Naive B cell (primary cell): ENCODE results near the gene CCDC60. TPM values are rescaled to one million over a fixed set of nuclear protein-coding genes. Genes with fewer than 3 reads are reported as not detected.

Experiments used
- ATAC-seq, 2 donors: fragments of 150-1000 bp; cut with Tn5 transposase; 2 replicates each; pipeline ENCODE4 v1.10.0; 2021; ENCODE audit warnings: low read depth in 2 of 2, mild to moderate bottlenecking in 2 of 2, moderate library complexity in 2 of 2
- DNase-seq: peaks from one replicate; pipeline ENCODE4 v3.0.0; 2022
- H3K27ac Mint-ChIP-seq, 6 donors: one replicate each; pipeline ENCODE4 v1.8.0; 2020 to 2022; ENCODE audit warnings: mild to moderate bottlenecking in 6 of 6, mixed read lengths in 6 of 6, moderate library complexity in 5 of 6, inconsistent platforms in 2 of 6
- H3K27me3 Mint-ChIP-seq, 3 donors: one replicate each; pipeline ENCODE4 v1.8.0; 2021 to 2022; ENCODE audit warnings: mixed read lengths in 3 of 3, mild to moderate bottlenecking in 1 of 3
- H3K36me3 Mint-ChIP-seq, 2 donors: one replicate each; pipeline ENCODE4 v1.8.0; 2020 to 2022; ENCODE audit warnings: mixed read lengths in 2 of 2, inconsistent platforms in 1 of 2, mild to moderate bottlenecking in 1 of 2
- H3K4me1 Mint-ChIP-seq, 3 donors: one replicate each; pipeline ENCODE4 v1.8.0; 2020 to 2022; ENCODE audit warnings: mixed read lengths in 3 of 3, inconsistent platforms in 1 of 3, mild to moderate bottlenecking in 1 of 3, moderate library complexity in 1 of 3
- H3K4me3 Mint-ChIP-seq, 8 donors: one replicate each; pipeline ENCODE4 v1.8.0; 2020 to 2022; ENCODE audit warnings: mild to moderate bottlenecking in 8 of 8, mixed read lengths in 8 of 8, moderate library complexity in 8 of 8, inconsistent platforms in 2 of 8
- H3K9me3 Mint-ChIP-seq, 7 donors: one replicate each; pipeline ENCODE4 v1.8.0; 2020 to 2022; ENCODE audit warnings: mixed read lengths in 7 of 7, mild to moderate bottlenecking in 5 of 7, inconsistent platforms in 2 of 7, moderate library complexity in 1 of 7
- polyA plus RNA-seq, 6 donors: library from polyadenylated mRNA; unstranded; fragments of 300-500 nt; fragmentation: Illumina TruSeq; gene quantifications; one replicate each; pipeline ENCODE4 v1.2.3, GENCODE V29; 2021; ENCODE audit warnings: low read depth in 6 of 6

CCDC60 gene, protein sequence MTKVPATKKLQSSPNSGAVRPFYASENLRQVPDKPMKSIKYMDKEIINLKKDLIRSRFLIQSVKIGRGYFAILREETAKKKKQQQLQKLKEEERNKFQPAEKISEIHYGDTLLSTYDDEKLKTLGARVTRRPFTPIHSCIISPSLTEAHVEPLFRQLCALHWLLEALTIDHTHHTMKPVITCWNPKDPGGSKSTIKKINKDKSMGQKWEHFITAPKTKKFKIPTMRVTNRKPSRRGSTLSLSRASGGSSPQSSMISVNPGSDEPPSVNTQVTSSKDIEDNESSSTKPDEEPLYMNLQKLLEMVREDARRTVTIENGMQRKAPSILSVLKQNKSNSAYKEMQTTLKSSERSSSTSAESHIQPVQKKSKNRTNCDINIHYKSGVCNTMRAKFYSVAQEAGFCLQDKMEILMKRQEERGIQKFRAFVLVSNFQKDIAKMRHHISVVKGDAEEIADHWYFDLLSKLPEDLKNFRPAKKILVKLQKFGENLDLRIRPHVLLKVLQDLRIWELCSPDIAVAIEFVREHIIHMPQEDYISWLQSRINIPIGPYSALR
- polyA plus RNA-seq: not detected

DNA sequence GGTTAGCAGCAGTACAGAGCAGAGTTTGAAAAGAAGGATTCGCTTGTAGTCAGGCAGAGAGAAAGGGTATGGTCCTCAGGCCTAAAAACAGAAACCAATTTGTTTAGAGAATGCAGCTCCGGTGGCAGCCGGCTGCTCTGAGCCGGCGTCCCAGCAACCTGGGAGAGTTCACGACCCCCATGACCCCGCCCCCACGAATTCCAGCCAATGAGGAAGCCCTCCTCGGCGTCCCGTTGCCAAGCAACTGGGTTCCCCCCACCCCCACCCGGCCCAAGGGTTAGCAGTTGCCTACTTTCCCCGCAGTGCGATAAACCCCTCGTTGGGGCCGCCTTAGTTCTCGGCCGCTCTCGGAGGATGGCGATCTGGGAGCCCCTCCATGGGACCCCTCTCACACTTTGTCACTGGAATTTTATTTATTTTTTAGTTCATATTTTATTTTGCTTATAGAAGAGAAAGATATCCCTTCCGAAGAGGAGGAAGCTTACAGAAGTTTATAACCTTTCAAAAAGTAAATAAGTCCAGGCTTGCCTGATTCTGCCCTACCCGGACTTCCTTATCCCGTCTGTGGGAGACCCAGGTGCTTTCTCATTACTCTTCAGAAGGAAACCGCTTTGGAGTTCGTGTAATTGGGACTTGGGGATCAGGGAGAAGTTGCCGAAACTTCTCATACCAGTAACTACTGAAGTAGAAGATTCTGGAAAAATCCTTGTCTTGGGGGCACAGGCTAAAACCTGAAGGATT, at the start of gene CCDC60:
TSS of gene CCDC60 (plus strand) at position 300 of the 741 bp plus-strand sequence. CDS start 448 bp downstream, outside the sequence.
- Mint-ChIP-seq H3K9me3 (peaks cover 0 to 6% (median 4%) of the 10 kb centered on the region in 7 donors), H3K27me3 (peaks cover 17 to 24% (median 23%) of the 10 kb centered on the region in 3 donors), H3K4me3 (no peak within 1 kb of the TSS), H3K27ac (no peak within 1 kb of the TSS), H3K36me3 (no peaks in the 10 kb centered on the region), H3K4me1 (no peaks in the 10 kb centered on the region)
- no peak for DNase-seq
- no peak for ATAC-seq

DNA sequence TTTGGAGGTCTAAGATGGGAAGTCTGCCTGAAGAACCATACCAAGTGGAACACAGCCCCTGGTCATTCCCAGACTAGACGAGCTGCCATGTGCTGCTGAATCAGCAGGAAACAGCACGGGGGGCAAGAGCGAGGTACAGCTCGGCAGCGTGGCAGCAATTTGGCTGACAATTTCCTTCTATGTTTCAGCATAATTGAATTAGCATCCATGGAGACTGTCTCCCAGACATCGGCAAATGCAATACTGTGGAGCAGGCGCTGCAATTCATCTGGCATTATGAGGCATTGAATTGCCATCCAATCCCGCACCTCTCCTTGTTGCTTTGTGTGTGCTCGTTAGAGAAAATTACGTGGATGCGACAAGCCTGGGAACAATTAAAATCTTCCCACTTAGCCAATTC, 46.0 kb upstream of the CCDC60 start:
- Mint-ChIP-seq H3K4me1 (no peaks in the 10 kb centered on the region), H3K27me3 (peaks cover 0 to 9% (median 0%) of the 10 kb centered on the region in 3 donors), H3K4me3 (no peak overlapping the region), H3K36me3 (no peaks in the 10 kb centered on the region), H3K27ac (no peak overlapping the region), H3K9me3 (no peaks in the 10 kb centered on the region)
- ATAC-seq (no peak), DNase-seq (no peak)

DNA sequence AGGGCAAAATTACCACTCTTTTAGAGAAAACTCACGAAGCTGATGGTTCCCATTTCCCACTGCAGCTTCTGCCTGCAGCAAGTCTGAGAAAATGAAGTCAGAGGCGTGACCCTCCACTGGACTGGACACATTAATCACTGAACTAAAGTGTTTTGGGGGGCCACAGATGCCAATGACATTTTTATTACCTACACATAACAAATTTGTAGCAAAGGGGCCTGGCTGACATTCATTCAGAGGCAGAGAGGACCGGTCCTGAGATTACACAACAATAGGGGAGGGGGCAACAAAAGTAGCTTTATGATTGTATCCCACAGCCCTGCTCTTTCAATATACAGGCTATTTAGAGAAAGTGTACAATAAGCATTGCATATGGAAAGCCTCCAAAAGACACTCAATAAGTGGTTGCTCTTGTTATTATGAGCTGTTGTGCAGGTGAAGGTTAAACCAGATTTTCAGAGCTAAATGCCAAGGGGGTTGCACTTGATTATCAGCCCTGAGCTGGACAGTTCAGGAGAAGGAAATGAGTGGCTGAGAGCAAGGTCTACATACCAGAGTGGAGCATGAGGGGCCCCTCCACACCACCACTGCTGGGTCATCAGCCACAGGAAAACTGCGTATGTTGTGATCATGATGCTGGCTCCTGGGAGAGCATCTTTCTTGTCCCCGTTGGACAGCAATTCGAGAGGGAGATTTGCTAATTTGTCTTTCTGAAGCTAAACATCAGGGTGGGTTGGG, 41.5 kb upstream of the CCDC60 start:
- H3K36me3 Mint-ChIP-seq: no peaks in the 10 kb centered on the region
- H3K27me3 Mint-ChIP-seq: peaks cover 0 to 5% (median 0%) of the 10 kb centered on the region in 3 donors
- H3K27ac Mint-ChIP-seq: no peak overlapping the region
- ATAC-seq (no peak), DNase-seq (no peak)
- H3K9me3 Mint-ChIP-seq: no peaks in the 10 kb centered on the region
- H3K4me3 Mint-ChIP-seq: no peak overlapping the region
- no peaks in the 10 kb centered on the region for H3K4me1 Mint-ChIP-seq

DNA sequence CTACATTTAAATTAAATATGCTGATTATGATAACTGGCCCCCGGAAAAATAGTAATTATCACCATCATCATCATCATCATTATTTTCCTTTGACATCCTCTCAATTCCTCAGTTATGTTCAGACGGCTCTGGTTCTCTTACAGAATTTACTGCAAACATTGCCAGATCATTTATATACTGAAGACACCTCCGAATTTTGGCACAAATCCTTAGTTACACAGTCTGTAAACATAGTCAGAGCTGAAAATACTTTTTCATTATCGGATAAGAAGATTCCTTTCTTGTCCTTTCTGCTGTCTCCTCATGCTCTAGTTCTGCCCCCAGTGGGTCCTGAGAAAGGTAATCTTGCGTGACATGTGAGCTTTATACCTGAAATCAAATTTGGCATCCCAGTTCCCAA, 40.3 kb upstream of the CCDC60 start:
- no peak overlapping the region for H3K4me3 Mint-ChIP-seq
- DNase-seq: no peak
- H3K4me1 Mint-ChIP-seq: no peaks in the 10 kb centered on the region
- no peak overlapping the region for H3K27ac Mint-ChIP-seq
- H3K36me3 Mint-ChIP-seq: no peaks in the 10 kb centered on the region
- ATAC-seq: no peak
- H3K27me3 Mint-ChIP-seq: peaks cover 0 to 9% (median 0%) of the 10 kb centered on the region in 3 donors
- H3K9me3 Mint-ChIP-seq: no peaks in the 10 kb centered on the region

DNA sequence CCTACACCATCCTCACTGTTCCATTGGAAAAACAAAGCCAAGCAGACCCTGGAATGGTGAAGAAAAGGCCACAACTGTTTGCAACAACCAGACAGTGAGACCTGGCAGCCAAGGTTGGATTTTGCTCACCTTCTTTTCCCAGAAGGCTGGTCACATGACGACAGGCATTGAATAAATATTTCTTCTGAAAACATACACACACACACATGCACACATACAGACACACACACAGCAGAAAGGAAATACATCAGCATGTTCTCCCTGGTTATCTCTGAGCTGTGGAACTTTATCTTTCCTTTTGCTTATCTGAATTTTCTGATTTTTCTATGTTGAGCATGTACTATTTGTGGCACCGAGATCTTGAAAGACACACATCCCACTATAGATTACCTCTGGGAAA, 38.0 kb upstream of the CCDC60 start:
- Mint-ChIP-seq H3K4me1 (no peaks in the 10 kb centered on the region), H3K4me3 (no peak overlapping the region), H3K36me3 (no peaks in the 10 kb centered on the region), H3K27me3 (peaks cover 0 to 4% (median 0%) of the 10 kb centered on the region in 3 donors), H3K9me3 (peaks cover 0 to 3% (median 0%) of the 10 kb centered on the region in 7 donors), H3K27ac (no peak overlapping the region)
- DNase-seq: no peak
- no peak for ATAC-seq

DNA sequence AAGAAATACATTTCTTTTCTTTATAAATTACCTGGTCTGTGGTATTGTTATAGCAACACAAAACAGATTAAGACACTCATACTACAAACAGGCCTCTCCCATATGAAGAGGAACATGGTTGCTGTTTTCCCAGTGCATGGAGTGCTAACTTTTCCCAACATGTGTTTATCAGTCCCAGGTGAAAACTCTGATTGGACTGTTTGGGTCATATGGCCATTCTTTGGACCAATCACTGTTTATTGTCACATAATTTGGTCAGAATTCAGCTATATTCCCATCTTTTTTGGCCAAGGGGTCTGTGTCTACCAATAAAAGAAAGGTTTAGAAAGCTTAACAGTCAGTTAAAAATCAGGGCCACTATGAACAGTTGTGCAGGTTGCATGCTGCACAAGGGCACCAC, 35.4 kb upstream of the CCDC60 start:
- Mint-ChIP-seq H3K36me3 (no peaks in the 10 kb centered on the region), H3K27ac (no peak overlapping the region), H3K27me3 (peaks cover 0 to 4% (median 0%) of the 10 kb centered on the region in 3 donors), H3K4me1 (no peaks in the 10 kb centered on the region), H3K4me3 (no peak overlapping the region), H3K9me3 (peaks cover 0 to 3% (median 0%) of the 10 kb centered on the region in 7 donors)
- DNase-seq: no peak
- no peak for ATAC-seq

DNA sequence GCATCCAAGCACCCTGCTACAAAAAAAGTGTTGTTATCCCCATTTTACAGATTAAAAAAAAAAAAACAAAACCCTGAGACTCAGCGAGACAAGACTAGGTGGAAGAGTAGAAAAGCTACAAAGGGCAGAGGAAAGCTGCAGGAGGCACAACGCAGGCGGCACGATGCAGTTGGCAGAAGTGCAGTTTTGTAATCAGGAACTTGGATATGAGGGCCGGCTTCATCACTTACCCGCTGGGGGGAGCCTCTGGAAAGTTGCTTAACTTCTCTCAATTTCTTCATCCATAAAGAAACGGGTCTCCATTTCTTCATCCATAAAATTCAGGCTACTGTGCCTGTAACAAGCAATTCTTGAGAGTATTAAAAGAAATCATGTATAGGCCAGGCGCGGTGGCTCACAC, 33.1 kb upstream of the CCDC60 start:
- Mint-ChIP-seq H3K9me3 (peaks cover 0 to 3% (median 0%) of the 10 kb centered on the region in 7 donors), H3K27ac (no peak overlapping the region), H3K36me3 (no peaks in the 10 kb centered on the region), H3K4me3 (peak overlapping the region in 1 of 8 donors; percentile 5), H3K4me1 (no peaks in the 10 kb centered on the region), H3K27me3 (peaks cover 0 to 10% (median 7%) of the 10 kb centered on the region in 3 donors)
- DNase-seq (no peak), ATAC-seq (no peak)

DNA sequence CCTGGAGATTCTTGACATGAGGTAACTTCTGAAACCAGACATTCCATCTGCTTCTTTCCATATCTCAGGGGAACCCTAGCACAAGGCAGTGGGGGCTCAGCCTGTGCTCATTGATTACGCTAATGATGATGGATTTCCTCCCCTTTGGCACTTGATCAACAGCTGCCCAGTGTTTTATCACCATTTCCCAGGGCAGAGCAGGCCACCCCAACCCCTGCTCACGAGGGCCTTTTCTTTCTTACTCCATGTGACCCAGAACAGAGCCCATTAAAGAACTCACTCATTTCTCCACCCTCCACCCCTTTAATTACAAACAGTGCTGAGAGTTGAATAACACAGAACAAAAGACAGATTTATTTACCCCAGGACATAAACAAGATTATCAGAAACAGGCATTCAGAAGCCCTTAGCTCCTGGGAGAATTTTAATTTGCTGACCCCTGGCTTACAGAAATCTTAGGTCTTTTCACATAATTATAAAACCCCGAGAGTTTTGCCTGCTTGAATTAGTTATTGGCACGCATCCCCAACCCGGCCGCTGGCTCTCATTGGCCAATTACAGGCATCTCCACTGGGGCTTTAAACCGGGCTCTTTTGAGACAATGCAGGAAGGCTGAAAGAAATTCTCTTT, 32.0 kb upstream of the CCDC60 start:
- peaks cover 0 to 6% (median 0%) of the 10 kb centered on the region in 7 donors for H3K9me3 Mint-ChIP-seq
- H3K36me3 Mint-ChIP-seq: no peaks in the 10 kb centered on the region
- no peak for DNase-seq
- no peak overlapping the region for H3K27ac Mint-ChIP-seq
- H3K4me1 Mint-ChIP-seq: no peaks in the 10 kb centered on the region
- ATAC-seq: no peak
- no peak overlapping the region for H3K4me3 Mint-ChIP-seq
- H3K27me3 Mint-ChIP-seq: peaks cover 0 to 10% (median 7%) of the 10 kb centered on the region in 3 donors

DNA sequence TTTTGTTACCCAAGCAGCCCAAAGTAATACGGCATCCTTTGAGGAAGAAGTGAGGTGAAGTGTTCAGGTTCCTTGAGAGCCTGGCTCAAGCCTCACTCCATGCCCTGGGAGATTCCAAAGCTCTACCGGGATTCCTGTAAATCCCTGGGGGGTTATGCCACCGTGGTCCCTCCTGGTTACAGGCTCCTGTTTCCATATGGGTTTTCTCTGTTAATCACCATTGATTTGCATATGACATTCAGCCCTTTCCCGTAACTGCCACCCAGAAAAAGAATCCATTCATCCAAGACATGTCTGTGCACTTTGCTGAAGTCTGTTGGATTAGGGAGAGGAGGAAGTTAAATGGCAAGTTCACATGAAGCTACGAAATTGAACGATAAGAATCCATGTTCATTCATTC, 27.9 kb upstream of the CCDC60 start:
- H3K27ac Mint-ChIP-seq: no peak overlapping the region
- ATAC-seq (no peak), DNase-seq (no peak)
- H3K9me3 Mint-ChIP-seq: peaks cover 0 to 9% (median 5%) of the 10 kb centered on the region in 7 donors
- H3K27me3 Mint-ChIP-seq: peaks cover 0 to 7% (median 5%) of the 10 kb centered on the region in 3 donors
- no peak overlapping the region for H3K4me3 Mint-ChIP-seq
- H3K4me1 Mint-ChIP-seq: peaks cover 0 to 3% (median 0%) of the 10 kb centered on the region in 3 donors
- H3K36me3 Mint-ChIP-seq: no peaks in the 10 kb centered on the region

DNA sequence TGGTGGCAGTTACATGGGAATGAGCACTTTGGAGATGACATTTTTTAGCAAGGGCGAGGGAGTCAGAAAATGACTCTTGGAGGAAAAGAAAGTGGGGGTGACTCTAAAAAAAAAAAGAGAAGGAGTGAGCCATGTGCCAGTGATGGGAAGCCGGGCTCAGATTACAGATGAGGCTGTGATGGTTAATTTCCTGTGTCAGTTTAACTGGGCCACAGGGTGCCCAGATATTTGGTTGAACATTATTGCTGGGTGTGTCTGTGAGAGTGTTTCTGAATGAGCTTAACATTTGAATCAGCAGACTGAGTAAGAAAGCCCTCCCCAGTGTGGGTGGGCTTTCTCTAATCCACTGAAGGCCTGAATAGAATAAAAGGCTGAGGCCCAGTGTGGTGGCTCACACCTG, 26.8 kb upstream of the CCDC60 start:
- H3K27ac Mint-ChIP-seq: no peak overlapping the region
- H3K9me3 Mint-ChIP-seq: peaks cover 0 to 9% (median 5%) of the 10 kb centered on the region in 7 donors
- H3K27me3 Mint-ChIP-seq: peaks cover 0 to 7% (median 5%) of the 10 kb centered on the region in 3 donors
- no peak for DNase-seq
- no peak for ATAC-seq
- H3K36me3 Mint-ChIP-seq: no peaks in the 10 kb centered on the region
- H3K4me1 Mint-ChIP-seq: peaks cover 0 to 3% (median 0%) of the 10 kb centered on the region in 3 donors
- H3K4me3 Mint-ChIP-seq: no peak overlapping the region

DNA sequence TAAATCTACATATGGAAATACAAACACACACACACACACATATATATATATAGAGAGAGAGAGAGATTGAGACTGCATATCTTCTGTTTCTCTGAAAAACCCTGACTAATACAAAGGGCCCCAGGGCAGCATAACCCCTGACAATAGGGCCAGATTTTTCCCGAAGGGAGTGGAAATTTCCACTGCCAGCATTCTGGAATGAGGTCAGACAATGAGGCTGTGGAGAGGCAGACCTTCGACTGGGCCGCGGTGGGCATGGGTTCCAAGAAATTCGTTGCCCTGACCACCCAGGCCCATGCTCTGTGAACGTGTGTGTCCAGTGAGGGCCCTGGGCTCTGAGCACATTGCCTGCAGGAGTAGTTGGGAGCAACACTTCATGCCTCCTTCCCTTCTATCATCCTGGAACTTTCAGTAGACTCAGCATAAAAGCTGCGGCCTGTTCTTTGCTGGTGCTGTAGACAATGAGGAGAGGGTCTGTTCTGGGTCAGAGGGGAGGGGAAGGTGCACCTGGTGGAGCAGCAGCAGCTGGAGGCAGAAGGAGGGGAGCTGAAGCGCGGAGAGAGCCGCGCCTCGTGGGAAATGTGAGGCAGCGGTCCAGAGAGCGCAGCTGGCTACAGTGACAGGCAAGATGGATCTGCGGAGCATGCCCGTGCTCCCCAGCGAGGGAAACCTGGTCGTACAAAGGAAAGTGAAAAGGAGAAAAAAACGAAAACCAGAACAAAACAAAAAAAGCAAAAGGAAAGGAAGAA, 25.6 kb upstream of the CCDC60 start:
- H3K4me3 Mint-ChIP-seq: no peak overlapping the region
- no peak for DNase-seq
- H3K27me3 Mint-ChIP-seq: peaks cover 0 to 7% (median 5%) of the 10 kb centered on the region in 3 donors
- H3K4me1 Mint-ChIP-seq: peaks cover 0 to 3% (median 0%) of the 10 kb centered on the region in 3 donors
- H3K27ac Mint-ChIP-seq: no peak overlapping the region
- H3K36me3 Mint-ChIP-seq: no peaks in the 10 kb centered on the region
- ATAC-seq: no peak
- H3K9me3 Mint-ChIP-seq: peaks cover 0 to 9% (median 5%) of the 10 kb centered on the region in 7 donors

DNA sequence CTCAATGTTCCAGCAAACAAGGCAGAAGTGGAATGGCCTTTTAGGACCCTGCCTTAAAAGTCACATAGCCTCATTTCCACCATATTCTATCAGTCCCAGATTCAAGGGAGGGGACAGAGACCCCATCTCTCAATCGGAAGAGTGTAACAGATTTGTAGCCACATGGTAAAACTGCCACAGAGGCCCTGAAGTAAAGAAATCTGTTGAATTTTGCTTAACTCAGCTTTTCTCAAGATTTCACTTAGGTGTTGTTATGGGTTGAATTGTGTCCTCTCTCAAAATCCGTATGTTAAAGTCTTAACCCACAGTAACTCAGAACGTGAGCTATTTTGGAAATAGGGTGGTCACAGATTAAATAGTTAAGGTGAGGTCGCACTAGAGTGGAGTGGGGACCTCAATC, 22.7 kb upstream of the CCDC60 start:
- H3K27ac Mint-ChIP-seq: peak overlapping the region in 1 of 6 donors; percentile 6
- H3K36me3 Mint-ChIP-seq: no peaks in the 10 kb centered on the region
- peaks cover 0 to 3% (median 0%) of the 10 kb centered on the region in 3 donors for H3K4me1 Mint-ChIP-seq
- peaks cover 0 to 14% (median 11%) of the 10 kb centered on the region in 7 donors for H3K9me3 Mint-ChIP-seq
- H3K27me3 Mint-ChIP-seq: no peaks in the 10 kb centered on the region
- no peak for ATAC-seq
- H3K4me3 Mint-ChIP-seq: no peak overlapping the region
- no peak for DNase-seq
